ENCODE data around the gene GCNA.

DNA sequence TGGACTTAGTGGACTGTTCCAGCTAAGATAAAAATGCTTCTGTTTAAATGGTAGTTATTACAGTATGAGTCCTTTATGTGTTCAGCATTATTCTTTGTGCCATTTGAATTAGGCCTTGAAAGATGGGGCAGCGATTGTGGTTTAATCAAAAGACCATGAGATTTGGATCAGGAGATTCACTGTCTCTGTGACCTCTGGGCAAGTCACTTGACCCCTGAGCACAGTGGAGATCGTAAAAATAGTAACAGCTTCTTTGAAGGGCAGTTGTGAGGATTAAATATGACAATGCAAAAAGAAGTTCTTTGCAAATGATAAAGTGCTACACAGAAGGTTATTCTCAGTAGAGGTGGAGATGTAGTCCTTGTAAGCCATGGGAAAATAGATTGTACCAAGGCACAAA is 29.3 kb downstream of the GCNA start:
- TF ChIP-seq CBX3 (IDR thresholded peaks at IDR 0.05; ENCODE audit: low read depth) (no peak), EZH2phosphoT487 (IDR thresholded peaks at IDR 0.05; ENCODE audit: borderline replicate concordance) (no peak)
- TF ChIP-seq, protein P1, sequence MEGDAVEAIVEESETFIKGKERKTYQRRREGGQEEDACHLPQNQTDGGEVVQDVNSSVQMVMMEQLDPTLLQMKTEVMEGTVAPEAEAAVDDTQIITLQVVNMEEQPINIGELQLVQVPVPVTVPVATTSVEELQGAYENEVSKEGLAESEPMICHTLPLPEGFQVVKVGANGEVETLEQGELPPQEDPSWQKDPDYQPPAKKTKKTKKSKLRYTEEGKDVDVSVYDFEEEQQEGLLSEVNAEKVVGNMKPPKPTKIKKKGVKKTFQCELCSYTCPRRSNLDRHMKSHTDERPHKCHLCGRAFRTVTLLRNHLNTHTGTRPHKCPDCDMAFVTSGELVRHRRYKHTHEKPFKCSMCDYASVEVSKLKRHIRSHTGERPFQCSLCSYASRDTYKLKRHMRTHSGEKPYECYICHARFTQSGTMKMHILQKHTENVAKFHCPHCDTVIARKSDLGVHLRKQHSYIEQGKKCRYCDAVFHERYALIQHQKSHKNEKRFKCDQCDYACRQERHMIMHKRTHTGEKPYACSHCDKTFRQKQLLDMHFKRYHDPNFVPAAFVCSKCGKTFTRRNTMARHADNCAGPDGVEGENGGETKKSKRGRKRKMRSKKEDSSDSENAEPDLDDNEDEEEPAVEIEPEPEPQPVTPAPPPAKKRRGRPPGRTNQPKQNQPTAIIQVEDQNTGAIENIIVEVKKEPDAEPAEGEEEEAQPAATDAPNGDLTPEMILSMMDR (IDR thresholded peaks at IDR 0.05 in 2 of 3, conservative IDR thresholded peaks at IDR 0.05 in 1 of 3; ENCODE audit: borderline replicate concordance in 1 of 3, insufficient read depth in 1 of 3, low read depth in 2 of 3, low read length in 2 of 3) = no peak

All from HCT116 (cell line).